Raji (cell line): ENCODE measurements around the gene SAPCD2.

ENCODE experiments used
- POLR2A ChIP-seq: IDR thresholded peaks from 2 replicates; pipeline ENCODE4 v1.6.1; 2011; ENCODE audit warnings: low read depth, low read length, control low read depth; ENCODE audit not compliant: insufficient read depth

Gene SAPCD2

GRCh38 chr9:137095664-137096517, 25.5 kb upstream of the SAPCD2 start:
- TF ChIP-seq POLR2A = no peak

- no peak for TF ChIP-seq POLR2A
These were observed 19.0 kb upstream of the SAPCD2 start for GRCh38 chr9:137089232-137089947.

- TF ChIP-seq POLR2A = no peak
These were observed 17.8 kb upstream of the SAPCD2 start for GRCh38 chr9:137088121-137088520.

GRCh38 chr9:137087409-137087925, 17.1 kb upstream of the SAPCD2 start:
- no peak for TF ChIP-seq POLR2A

GRCh38 chr9:137086531-137087408, 16.4 kb upstream of the SAPCD2 start, which contains the start of gene MAN1B1:
Gene MAN1B1 (plus strand): TSS chr9:137086985. CDS start chr9:137087000, 15 bp downstream.
- peak; percentile 89 for TF ChIP-seq POLR2A

- TF ChIP-seq POLR2A = peak; percentile 46
These were observed 15.7 kb upstream of the SAPCD2 start for GRCh38 chr9:137085920-137086530.

- 0 out of 2 replicates have a peak, but pooled peaks have one; percentile 29 for TF ChIP-seq POLR2A
These were observed 14.2 kb upstream of the SAPCD2 start for GRCh38 chr9:137084526-137084925.

GRCh38 chr9:137083394-137084004, 13.1 kb upstream of the SAPCD2 start:
- no peak for TF ChIP-seq POLR2A

GRCh38 chr9:137082925-137083290, 12.6 kb upstream of the SAPCD2 start:
- no peak for TF ChIP-seq POLR2A

GRCh38 chr9:137082222-137082924, 12.0 kb upstream of the SAPCD2 start:
- TF ChIP-seq POLR2A = no peak

- TF ChIP-seq POLR2A = no peak
These were observed 10.1 kb upstream of the SAPCD2 start for GRCh38 chr9:137080260-137081122.

- no peak for TF ChIP-seq POLR2A
These were observed 9.0 kb upstream of the SAPCD2 start for GRCh38 chr9:137079401-137079787.
